Kidney (tissue), 14 donors: Measurements from ENCODE around the gene KLHL30. TPM values are rescaled to one million over a fixed set of nuclear protein-coding genes. Genes with fewer than 3 reads are reported as not detected.

ENCODE experiments used
- DNase-seq, 5 donors: peaks; one replicate each; pipeline ENCODE4 v3.0.0-alpha.2; 2013 to 2020
- FAIRE-seq: peaks from 2 replicates; lab custom pipeline; 2012; peaks lifted over from hg19 to GRCh38; lab: Jason Lieb, UNC
- H3K27ac ChIP-seq, 2 donors: one replicate each; pipeline ENCODE4 v1.7.0; 2013; ENCODE audit warnings: low read depth in 2 of 2, low read length in 2 of 2, inconsistent platforms in 1 of 2
- H3K27me3 ChIP-seq: one replicate; pipeline ENCODE4 v1.7.1; 2013; ENCODE audit warnings: low read length, inconsistent platforms; ENCODE audit not compliant: control insufficient read depth, insufficient read depth
- H3K36me3 ChIP-seq, 3 donors: one replicate each; pipeline versions ENCODE4 v1.7.0 to v1.7.1; 2013; ENCODE audit warnings: low read length in 3 of 3, control low read depth in 1 of 3, inconsistent platforms in 1 of 3; ENCODE audit not compliant: insufficient read depth in 3 of 3, control insufficient read depth in 2 of 3
- H3K4me1 ChIP-seq, 3 donors: one replicate each; pipeline versions ENCODE4 v1.7.0 to v1.7.1; 2013; ENCODE audit warnings: low read length in 3 of 3, inconsistent platforms in 1 of 3, low read depth in 1 of 3; ENCODE audit not compliant: control insufficient read depth in 2 of 3, insufficient read depth in 2 of 3
- H3K4me3 ChIP-seq, 3 donors: one replicate each; pipeline versions ENCODE4 v1.7.0 to v1.8.1; 2013; ENCODE audit warnings: low read length in 3 of 3, control low read depth in 1 of 3, inconsistent platforms in 1 of 3
- H3K9ac ChIP-seq, 3 donors: one replicate each; pipeline versions ENCODE4 v1.7.0 to v1.7.1; 2013; ENCODE audit warnings: low read length in 3 of 3, control low read depth in 1 of 3, inconsistent platforms in 1 of 3
- H3K9me3 ChIP-seq, 3 donors: one replicate each; pipeline versions ENCODE4 v1.7.0 to v1.7.1; 2013; ENCODE audit warnings: low read length in 3 of 3, control low read depth in 1 of 3, inconsistent platforms in 1 of 3; ENCODE audit not compliant: control insufficient read depth in 2 of 3, insufficient read depth in 1 of 3
- intact Hi-C: fragments of 100-400 bp; cut with DNase I; formaldehyde crosslinking; loops from one replicate; pipeline ENCODE4 v1.11.1; 2022
- polyA plus RNA-seq: library from polyadenylated mRNA; stranded (reverse); fragments of 350-450 nt; fragmentation: Illumina TruSeq; extraction: RNeasy Lipid Tissue Mini Kit (QIAGEN cat#74804); gene quantifications from one replicate; pipeline ENCODE4 v1.2.3, GENCODE V29; 2014; ENCODE audit warnings: low read depth, low replicate concordance; ENCODE audit not compliant: insufficient read depth
- total RNA-seq: library from RNA; stranded (reverse); fragmentation: NEBNext Ultra II Directional; extraction: Animal tissue kit (Norgen Biotek cat#: 25700); gene quantifications from one replicate; pipeline ENCODE4 v1.2.1, GENCODE V29; 2021
- TF ChIP-seq, protein P1 (sequence below): IDR thresholded peaks from 3 replicates; pipeline ENCODE4 v1.5.1; 2012; ENCODE audit warnings: mild to moderate bottlenecking, moderate library complexity, borderline replicate concordance; ENCODE audit not compliant: insufficient read depth; ENCODE audit errors: extremely low read depth
- donor health status: control.
- donor health status: control.
- donor health status: control.
- donor health status: control.
- donor health status: control.
- donor health status: DM: yes; HTN: yes; CAD: no.
- donor health status: Normal renal cell carcinoma (clear cell type).

The KLHL30 gene
- total and polyA plus RNA-seq, 2 donors from 2014 or later: 0.24 to 5.7 TPM

DNA sequence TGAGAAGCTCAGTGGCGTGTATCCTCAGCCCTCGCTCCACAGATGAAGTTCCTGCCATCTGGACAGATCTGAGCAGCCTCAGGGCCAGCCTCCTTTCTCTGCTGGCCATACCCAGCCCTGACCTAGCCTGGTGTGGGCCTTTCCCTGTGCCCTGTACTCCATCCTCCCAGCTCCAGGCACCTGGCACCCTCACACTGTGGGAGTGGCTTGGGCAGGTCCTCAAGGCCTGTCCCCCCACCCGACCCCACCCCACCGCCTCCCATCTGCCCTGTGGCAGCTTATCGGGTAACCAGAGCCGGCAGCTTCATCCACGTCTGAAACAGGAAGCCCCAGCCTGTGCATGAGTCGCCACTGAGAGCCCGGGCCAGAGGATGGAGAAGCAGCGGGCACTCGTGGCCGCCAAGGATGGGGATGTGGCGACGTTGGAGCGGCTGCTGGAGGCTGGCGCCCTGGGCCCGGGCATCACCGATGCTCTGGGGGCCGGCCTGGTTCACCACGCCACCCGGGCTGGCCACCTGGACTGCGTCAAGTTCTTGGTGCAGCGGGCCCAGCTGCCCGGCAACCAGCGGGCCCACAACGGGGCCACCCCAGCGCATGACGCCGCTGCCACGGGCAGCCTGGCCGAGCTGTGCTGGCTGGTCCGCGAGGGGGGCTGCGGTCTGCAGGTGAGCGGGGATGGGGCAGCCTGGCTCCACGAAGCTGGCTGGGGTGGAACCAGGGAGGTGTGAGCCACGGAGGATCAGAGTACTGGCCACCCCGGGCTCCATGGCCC, 38.2 kb upstream of the KLHL30 start, which contains the start of gene ESPNL:
TSS of gene ESPNL (plus strand) at position 292 of the 772 bp plus-strand sequence. CDS start at position 372, 80 bp downstream.
- Histone ChIP-seq H3K4me1 (no peaks in the 10 kb centered on the region), H3K4me3 (no peak within 1 kb of the TSS), H3K27me3 (no peaks in the 10 kb centered on the region), H3K9ac (no peak within 1 kb of the TSS), H3K27ac (no peak within 1 kb of the TSS), H3K36me3 (peaks cover 0 to 2% (median 0%) of the 10 kb centered on the region in 3 donors), H3K9me3 (no peaks in the 10 kb centered on the region)
- DNase-seq (peak in 2 of 5 donors; percentile 45 to 64), FAIRE-seq (no peak)
- intact Hi-C loops: no loop called here
- TF ChIP-seq, protein P1, sequence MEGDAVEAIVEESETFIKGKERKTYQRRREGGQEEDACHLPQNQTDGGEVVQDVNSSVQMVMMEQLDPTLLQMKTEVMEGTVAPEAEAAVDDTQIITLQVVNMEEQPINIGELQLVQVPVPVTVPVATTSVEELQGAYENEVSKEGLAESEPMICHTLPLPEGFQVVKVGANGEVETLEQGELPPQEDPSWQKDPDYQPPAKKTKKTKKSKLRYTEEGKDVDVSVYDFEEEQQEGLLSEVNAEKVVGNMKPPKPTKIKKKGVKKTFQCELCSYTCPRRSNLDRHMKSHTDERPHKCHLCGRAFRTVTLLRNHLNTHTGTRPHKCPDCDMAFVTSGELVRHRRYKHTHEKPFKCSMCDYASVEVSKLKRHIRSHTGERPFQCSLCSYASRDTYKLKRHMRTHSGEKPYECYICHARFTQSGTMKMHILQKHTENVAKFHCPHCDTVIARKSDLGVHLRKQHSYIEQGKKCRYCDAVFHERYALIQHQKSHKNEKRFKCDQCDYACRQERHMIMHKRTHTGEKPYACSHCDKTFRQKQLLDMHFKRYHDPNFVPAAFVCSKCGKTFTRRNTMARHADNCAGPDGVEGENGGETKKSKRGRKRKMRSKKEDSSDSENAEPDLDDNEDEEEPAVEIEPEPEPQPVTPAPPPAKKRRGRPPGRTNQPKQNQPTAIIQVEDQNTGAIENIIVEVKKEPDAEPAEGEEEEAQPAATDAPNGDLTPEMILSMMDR: no peak

DNA sequence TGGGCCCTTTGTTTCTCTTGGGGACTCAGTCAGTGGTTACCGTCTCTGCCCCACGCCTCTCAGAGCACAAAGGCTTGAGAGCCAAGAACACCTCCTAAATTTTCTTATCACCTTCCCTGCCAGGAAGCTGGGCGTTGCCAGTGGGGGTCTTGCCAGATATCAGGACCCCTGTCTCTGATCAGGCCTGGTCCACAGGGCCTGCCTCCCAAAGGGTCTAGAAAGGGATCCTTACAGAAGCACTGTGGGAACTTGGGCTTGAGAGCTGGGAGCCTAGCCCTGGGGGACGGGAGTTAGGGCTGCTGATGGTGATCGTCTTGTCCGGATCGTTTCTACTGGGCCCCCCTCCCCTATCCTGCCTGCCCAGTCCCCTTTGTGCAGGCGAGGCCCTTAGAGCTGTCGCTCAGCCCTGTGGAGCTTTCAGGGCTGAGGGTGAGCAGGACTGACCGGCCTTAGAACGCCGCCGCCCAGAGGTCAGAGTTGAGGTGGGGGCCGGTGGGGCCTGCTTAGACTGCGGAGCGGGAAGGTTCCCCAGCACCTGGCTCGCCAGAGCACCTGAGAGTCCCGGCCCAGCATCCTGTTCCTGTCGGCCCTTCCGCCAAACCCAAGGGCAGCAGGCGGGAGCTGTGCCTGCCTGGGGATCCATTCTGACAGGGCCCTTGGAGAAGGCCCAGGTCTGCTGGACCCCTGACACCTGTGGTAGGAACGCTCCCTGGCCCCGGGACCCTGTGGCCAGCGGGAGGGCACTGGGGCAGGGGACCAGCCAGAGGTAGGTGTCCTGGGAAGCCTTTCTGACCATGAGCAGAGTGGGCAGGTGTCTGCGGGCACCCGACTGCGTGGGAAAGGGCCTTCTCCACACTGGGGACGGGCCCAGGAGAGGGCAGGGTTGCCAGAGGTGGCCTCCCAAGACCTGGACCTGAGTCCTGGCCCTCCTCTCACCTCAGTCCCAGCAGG, 37.4 kb upstream of the KLHL30 start:
- H3K4me3 ChIP-seq: no peak overlapping the region
- H3K4me1 ChIP-seq: no peaks in the 10 kb centered on the region
- no peak for FAIRE-seq
- intact Hi-C loops: no loop called here
- no peak overlapping the region for H3K27ac ChIP-seq
- H3K27me3 ChIP-seq: no peaks in the 10 kb centered on the region
- TF ChIP-seq, protein P1: no peak
- H3K9ac ChIP-seq: no peak overlapping the region
- peak in 1 of 5 donors; percentile 66 for DNase-seq
- H3K36me3 ChIP-seq: no peaks in the 10 kb centered on the region
- no peaks in the 10 kb centered on the region for H3K9me3 ChIP-seq

DNA sequence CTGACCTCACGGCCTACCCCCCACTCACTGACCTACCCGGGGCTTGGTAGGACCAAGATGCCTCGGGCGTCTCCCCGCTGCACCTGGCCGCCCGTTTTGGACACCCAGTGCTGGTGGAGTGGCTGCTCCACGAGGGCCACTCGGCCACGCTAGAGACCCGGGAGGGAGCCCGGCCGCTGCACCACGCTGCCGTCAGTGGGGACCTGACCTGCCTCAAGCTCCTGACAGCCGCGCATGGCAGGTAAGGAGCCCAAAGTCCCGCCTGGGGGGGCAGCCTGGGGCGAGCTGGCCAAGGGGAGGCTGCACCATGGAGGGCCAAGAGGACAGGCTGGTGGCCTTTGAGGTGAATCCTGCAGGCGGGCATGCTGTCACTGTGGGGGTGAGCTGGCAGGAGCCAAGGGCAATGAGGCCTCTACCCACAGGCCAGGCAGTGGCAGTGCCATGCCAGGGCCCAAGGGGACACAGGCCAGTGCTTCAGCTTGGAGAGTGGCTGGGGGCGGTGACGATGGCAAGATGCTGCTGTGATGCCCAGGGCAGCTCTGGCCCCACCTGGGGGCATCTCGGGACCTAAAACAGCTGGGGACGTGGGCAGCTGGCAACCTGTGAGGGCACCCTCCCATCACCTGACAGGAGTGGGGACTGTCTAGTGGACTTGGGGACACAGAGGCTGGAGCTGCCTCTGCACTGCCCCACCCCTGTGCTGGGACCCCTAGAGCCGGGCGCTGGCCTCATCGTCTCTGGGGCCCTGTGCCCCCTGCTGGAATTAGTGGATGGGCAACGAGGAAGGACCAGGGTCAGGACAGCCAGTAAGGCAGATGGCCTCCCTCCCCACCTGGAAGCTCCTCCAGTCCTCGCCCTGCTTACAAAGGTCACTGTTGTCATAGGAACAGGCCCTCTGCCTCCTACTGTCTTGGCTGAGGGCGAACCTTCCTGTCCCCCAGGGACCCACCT, 36.3 kb upstream of the KLHL30 start:
- intact Hi-C loops: no loop called here
- H3K27ac ChIP-seq: no peak overlapping the region
- H3K27me3 ChIP-seq: no peaks in the 10 kb centered on the region
- H3K4me1 ChIP-seq: peaks cover 0 to 2% (median 0%) of the 10 kb centered on the region in 3 donors
- no peaks in the 10 kb centered on the region for H3K36me3 ChIP-seq
- H3K9me3 ChIP-seq: no peaks in the 10 kb centered on the region
- TF ChIP-seq, protein P1: no peak
- DNase-seq (peak in 2 of 5 donors; percentile 45 to 67), FAIRE-seq (no peak)
- no peak overlapping the region for H3K4me3 ChIP-seq
- H3K9ac ChIP-seq: no peak overlapping the region
